ENCODE data around the gene ROPN1B.
"Not testable (repeated sequence)": the region's sequence is repeated elsewhere in the genome, so short reads cannot be mapped to it uniquely, and the experiment has no call there.

Gene ROPN1B

DNA sequence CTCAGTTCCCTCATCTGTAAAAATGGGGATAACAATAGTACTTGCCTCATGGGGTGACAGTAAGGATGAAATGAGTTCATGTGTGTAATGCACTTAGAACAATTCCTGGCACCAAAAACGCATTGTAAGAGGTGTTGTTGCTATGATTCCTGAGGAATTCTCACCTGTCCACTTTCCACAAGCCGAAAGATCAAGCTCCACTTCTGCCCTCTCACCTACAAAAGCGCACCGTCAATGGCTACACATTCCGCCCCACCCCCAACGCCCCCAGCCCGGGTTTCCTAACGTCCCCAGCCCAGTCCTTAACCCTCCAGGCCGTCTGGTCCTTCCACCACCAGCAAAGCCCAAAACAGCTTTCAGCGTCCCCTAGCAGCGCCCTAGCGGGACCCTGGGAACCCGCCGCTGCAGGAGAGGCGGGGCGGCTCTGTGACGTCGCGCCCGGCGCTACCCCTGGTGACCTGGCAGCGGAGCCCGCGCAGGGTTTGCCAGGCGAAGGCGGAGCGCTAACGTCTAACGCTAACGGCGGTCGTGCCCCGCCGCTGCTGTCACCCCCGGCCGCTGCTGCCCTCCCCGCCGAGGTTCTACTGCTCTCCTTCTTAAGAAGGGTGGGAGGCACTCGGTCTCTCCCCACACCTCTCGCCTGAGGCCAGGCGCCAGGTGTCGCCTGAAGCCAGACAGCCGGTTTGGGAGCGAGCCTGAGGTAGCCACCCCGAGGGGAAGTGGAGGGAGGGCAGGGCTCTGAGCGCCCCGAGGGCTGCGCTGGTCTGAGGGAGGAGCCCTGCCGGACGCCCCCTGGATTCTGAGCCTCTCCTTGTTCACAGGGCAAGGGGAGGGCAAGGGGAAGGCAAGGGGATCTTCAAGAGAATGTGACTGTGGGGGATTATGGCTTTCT lies at the start of gene ROPN1B:
ROPN1B (plus strand) TSS at position 478 of the 892 bp plus-strand sequence. CDS start 2,877 bp downstream, outside the sequence.
- H2AFZ ChIP-seq (ENCODE audit: low read length); H3F3A ChIP-seq (ENCODE audit: insufficient read depth, low read length); H3K79me2 ChIP-seq (ENCODE audit: insufficient read depth, low read length); H3K4me3 ChIP-seq (ENCODE audit: low read depth, low read length, poor library complexity, severe bottlenecking); H3K27ac ChIP-seq (ENCODE audit: low read depth, low read length, poor library complexity, severe bottlenecking); H3K4me2 ChIP-seq (ENCODE audit: low read length); H3K4me1 ChIP-seq (ENCODE audit: insufficient read depth, low read length, severe bottlenecking); H3K36me3 ChIP-seq (ENCODE audit: insufficient read depth, low read length); H3K9me3 ChIP-seq (ENCODE audit: low read length); H3K27me3 ChIP-seq (ENCODE audit: insufficient read depth, low read length); H3K9ac ChIP-seq (ENCODE audit: low read length); H3K9me2 ChIP-seq (ENCODE audit: low read depth, low read length); H4K20me1 ChIP-seq (ENCODE audit: insufficient read depth, low read length): not testable (repeated sequence)

DNA sequence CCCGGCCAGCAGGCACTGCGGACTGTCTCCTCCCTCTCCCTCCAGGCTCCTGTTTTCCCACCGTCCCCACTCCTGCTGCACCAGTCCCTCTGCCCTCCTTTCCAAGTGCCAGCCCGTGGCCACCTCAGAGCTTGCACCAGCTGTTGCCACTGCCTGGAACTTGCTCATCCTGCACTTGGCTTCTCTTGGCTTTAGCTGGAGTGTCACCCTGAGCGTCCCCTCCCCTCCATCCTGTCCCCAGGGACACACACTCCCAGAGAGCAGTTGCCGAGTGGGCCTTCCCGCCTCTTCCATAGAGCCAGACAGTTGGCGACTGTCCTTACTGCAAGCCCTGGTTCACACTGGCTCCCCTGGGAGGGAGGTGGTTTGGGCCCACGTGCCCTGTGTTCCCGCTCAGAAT lies 48.8 kb upstream of the ROPN1B start:
- H3K27ac ChIP-seq (ENCODE audit: low read depth, low read length, poor library complexity, severe bottlenecking); H4K20me1 ChIP-seq (ENCODE audit: insufficient read depth, low read length); H3K4me3 ChIP-seq (ENCODE audit: low read depth, low read length, poor library complexity, severe bottlenecking): not testable (repeated sequence)

DNA sequence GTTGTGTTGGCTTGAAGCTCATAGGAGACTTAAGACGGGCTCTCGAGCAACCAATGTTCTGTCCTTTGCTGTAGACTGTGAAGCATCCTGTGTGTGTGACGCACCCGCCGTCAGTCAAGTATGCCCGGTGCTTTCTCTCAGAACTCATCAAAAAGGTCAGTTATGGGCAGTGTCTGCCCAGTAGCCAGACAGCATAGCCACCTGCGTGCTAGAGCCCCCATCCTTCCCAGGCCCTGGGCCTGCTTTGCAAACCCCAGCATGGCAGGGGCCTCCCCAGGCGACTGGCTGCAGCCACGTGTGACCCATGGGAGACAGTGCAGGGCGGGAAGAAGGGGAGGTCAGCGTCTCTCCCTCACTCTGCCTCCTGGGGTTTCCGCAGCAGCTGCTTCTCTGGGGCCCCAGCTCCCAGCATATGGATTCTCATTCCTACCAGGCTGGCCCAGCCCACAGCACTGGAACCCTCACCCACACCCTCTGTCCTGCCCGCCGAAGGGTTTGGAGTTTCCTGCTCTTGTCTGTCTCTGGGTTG lies 48.2 kb upstream of the ROPN1B start:
- H3K4me3 ChIP-seq (ENCODE audit: low read depth, low read length, poor library complexity, severe bottlenecking); H3K27ac ChIP-seq (ENCODE audit: low read depth, low read length, poor library complexity, severe bottlenecking); H3K79me2 ChIP-seq (ENCODE audit: insufficient read depth, low read length); H3K36me3 ChIP-seq (ENCODE audit: insufficient read depth, low read length); H3K27me3 ChIP-seq (ENCODE audit: insufficient read depth, low read length); H4K20me1 ChIP-seq (ENCODE audit: insufficient read depth, low read length); H3K4me1 ChIP-seq (ENCODE audit: insufficient read depth, low read length, severe bottlenecking); H3F3A ChIP-seq (ENCODE audit: insufficient read depth, low read length); H2AFZ ChIP-seq (ENCODE audit: low read length); H3K9me2 ChIP-seq (ENCODE audit: low read depth, low read length); H3K9me3 ChIP-seq (ENCODE audit: low read length); H3K4me2 ChIP-seq (ENCODE audit: low read length); H3K9ac ChIP-seq (ENCODE audit: low read length): not testable (repeated sequence)

More for the DNA sequence above, 48.8 kb upstream of the ROPN1B start:
- not testable (repeated sequence) for H2AFZ ChIP-seq (ENCODE audit: low read length); H3K36me3 ChIP-seq (ENCODE audit: insufficient read depth, low read length); H3K9me3 ChIP-seq (ENCODE audit: low read length); H3F3A ChIP-seq (ENCODE audit: insufficient read depth, low read length); H3K79me2 ChIP-seq (ENCODE audit: insufficient read depth, low read length); H3K9ac ChIP-seq (ENCODE audit: low read length); H3K4me1 ChIP-seq (ENCODE audit: insufficient read depth, low read length, severe bottlenecking); H3K4me2 ChIP-seq (ENCODE audit: low read length); H3K27me3 ChIP-seq (ENCODE audit: insufficient read depth, low read length); H3K9me2 ChIP-seq (ENCODE audit: low read depth, low read length)

DNA sequence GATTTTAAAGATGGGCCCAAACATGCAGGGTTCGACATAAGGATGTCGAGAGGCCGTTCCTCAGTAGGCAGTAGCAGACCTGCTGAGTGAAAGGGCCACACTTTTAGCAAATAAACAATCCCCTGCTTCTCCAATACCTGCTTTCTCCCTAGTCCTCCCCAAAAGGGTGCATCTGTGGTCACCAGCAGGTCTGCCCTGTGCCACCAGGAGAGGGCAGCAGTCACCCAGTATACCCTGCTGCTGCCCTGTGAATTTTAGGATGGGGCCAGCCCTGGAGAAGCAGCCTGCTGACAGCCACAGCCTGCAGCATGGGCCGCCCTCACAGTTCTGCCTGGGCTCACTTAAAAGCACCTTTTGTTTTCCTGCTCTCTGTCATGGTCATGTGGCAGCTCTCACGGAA lies 47.3 kb upstream of the ROPN1B start:
- TF ChIP-seq, protein P1, sequence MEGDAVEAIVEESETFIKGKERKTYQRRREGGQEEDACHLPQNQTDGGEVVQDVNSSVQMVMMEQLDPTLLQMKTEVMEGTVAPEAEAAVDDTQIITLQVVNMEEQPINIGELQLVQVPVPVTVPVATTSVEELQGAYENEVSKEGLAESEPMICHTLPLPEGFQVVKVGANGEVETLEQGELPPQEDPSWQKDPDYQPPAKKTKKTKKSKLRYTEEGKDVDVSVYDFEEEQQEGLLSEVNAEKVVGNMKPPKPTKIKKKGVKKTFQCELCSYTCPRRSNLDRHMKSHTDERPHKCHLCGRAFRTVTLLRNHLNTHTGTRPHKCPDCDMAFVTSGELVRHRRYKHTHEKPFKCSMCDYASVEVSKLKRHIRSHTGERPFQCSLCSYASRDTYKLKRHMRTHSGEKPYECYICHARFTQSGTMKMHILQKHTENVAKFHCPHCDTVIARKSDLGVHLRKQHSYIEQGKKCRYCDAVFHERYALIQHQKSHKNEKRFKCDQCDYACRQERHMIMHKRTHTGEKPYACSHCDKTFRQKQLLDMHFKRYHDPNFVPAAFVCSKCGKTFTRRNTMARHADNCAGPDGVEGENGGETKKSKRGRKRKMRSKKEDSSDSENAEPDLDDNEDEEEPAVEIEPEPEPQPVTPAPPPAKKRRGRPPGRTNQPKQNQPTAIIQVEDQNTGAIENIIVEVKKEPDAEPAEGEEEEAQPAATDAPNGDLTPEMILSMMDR (IDR thresholded peaks at IDR 0.05; ENCODE audit: low read length), result peak; percentile 28; the same call in 1 of the 2 replicates
- not testable (repeated sequence) for H3K9me2 ChIP-seq (ENCODE audit: low read depth, low read length); H3K27ac ChIP-seq (ENCODE audit: low read depth, low read length, poor library complexity, severe bottlenecking); H3K9me3 ChIP-seq (ENCODE audit: low read length); H3K79me2 ChIP-seq (ENCODE audit: insufficient read depth, low read length); H4K20me1 ChIP-seq (ENCODE audit: insufficient read depth, low read length); H3K9ac ChIP-seq (ENCODE audit: low read length); H3K36me3 ChIP-seq (ENCODE audit: insufficient read depth, low read length); H3F3A ChIP-seq (ENCODE audit: insufficient read depth, low read length); H3K27me3 ChIP-seq (ENCODE audit: insufficient read depth, low read length); H3K4me2 ChIP-seq (ENCODE audit: low read length); H3K4me1 ChIP-seq (ENCODE audit: insufficient read depth, low read length, severe bottlenecking); H3K4me3 ChIP-seq (ENCODE audit: low read depth, low read length, poor library complexity, severe bottlenecking); H2AFZ ChIP-seq (ENCODE audit: low read length)

DNA sequence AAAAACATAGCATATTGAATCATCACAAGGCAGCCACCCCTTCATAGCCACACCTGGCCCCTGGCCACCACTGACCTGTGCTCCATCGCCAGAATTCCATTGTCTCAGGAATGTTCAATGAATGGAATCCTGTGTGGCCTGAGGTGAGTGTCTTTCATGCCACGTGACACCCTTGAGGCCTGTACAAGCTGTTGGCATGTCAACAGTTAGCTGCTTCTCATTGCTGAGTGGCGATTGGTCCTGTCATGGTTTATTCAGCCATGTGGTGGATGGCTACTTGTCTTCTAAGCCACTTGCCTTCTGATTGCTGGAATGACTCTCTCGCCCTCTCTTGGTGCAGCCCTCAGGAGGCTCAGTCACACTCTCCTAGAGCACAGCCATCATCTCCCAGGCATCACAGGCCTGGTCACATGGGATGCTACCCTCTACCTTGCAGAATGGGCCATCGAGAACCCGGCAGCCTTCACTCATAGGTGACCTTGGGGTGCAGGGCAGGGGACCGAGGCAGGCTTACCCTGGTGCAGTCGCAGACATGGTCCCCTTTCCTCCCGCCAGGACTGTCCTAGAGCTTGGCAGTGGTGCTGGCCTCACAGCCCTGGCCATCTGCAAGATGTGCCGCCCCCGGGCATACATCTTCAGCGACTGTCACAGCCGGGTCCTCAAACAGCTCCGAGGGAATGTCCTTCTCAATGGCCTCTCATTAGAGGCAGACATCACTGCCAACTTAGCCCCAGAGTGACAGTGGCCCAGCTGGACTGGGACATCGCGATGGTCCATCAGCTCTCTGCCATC lies 45.5 kb upstream of the ROPN1B start:
- H3K9ac ChIP-seq (ENCODE audit: low read length); H3K79me2 ChIP-seq (ENCODE audit: insufficient read depth, low read length); H2AFZ ChIP-seq (ENCODE audit: low read length); H3K4me3 ChIP-seq (ENCODE audit: low read depth, low read length, poor library complexity, severe bottlenecking); H3K27ac ChIP-seq (ENCODE audit: low read depth, low read length, poor library complexity, severe bottlenecking); H3K27me3 ChIP-seq (ENCODE audit: insufficient read depth, low read length); H3K36me3 ChIP-seq (ENCODE audit: insufficient read depth, low read length); H3K9me2 ChIP-seq (ENCODE audit: low read depth, low read length); H3K4me1 ChIP-seq (ENCODE audit: insufficient read depth, low read length, severe bottlenecking); H3K4me2 ChIP-seq (ENCODE audit: low read length); H4K20me1 ChIP-seq (ENCODE audit: insufficient read depth, low read length); H3F3A ChIP-seq (ENCODE audit: insufficient read depth, low read length); H3K9me3 ChIP-seq (ENCODE audit: low read length): not testable (repeated sequence)

DNA sequence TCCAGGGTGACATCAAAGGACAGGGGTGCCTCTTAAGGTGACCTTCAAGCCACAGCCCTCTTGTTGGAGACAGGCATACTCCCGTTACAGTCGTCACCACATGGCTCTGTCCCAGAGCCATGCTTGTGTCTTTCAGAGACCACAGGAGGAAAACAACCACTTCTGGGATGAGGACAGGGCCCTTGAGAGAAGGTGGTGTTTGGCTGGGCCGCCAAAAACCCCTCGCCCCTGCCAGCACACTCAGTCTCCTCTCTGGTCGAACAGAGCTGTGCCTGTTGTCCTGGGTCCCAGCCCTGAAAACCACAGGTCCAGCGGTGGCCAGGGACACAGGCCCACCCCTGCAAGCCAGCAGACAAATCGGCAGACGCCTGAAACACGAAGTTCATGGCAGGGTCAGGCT lies 44.7 kb upstream of the ROPN1B start:
- H3K9me3 ChIP-seq (ENCODE audit: low read length); H3K27me3 ChIP-seq (ENCODE audit: insufficient read depth, low read length); H2AFZ ChIP-seq (ENCODE audit: low read length); H4K20me1 ChIP-seq (ENCODE audit: insufficient read depth, low read length); H3F3A ChIP-seq (ENCODE audit: insufficient read depth, low read length); H3K4me1 ChIP-seq (ENCODE audit: insufficient read depth, low read length, severe bottlenecking); H3K4me3 ChIP-seq (ENCODE audit: low read depth, low read length, poor library complexity, severe bottlenecking); H3K9me2 ChIP-seq (ENCODE audit: low read depth, low read length); H3K4me2 ChIP-seq (ENCODE audit: low read length); H3K9ac ChIP-seq (ENCODE audit: low read length); H3K36me3 ChIP-seq (ENCODE audit: insufficient read depth, low read length); H3K79me2 ChIP-seq (ENCODE audit: insufficient read depth, low read length); H3K27ac ChIP-seq (ENCODE audit: low read depth, low read length, poor library complexity, severe bottlenecking): not testable (repeated sequence)

Measured in OCI-LY1 (cell line).